ENCODE measurements around the gene ROPN1L.

Gene ROPN1L

DNA sequence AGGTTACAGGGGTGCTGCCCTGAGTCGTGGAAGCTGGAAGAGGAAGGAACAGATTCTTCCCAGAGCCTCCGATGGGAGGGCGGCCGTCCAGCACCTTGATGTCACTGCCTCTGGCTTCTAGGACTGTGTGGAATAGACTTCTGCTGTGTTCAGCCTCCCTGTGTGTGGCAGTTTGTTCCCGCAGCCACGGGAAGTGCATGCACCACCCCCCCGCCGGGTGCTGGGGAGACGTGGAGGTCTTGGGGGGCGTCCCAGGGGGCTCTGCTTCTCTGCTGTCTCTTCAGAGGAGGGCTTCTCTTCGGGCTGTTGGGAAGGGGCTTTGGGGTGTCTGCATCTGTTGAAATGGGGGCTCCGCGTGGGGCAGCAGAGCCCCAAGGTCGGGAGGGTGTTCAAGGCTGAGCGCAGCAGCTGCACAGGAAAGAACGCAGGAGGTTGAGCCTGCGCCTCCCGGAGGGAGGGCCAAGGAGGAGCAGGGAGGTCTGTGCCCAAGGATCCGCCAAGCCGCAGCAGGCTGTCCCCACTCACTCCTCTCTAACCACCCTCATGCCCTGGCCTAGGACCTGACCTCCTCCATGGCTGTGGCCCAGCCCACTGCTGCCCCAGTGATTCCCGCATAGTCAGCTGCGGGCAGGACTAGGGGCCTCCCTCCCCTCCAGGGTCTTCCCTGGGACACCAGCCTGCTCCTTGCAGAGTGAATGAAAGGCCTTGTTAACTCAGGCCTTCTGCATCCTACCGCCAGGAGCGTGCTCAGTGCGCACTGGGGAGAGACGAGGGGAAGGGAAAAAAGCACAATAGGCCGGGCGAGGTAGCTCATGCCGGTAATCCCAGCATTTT, 45.0 kb downstream of the ROPN1L start:
- no peak for DNase-seq
- Histone ChIP-seq H3K4me3 (no peak overlapping the region), H3K27me3 (peaks cover 0 to 2% of the 10 kb centered on the region in 2 donors), H3K4me1 (peaks cover 0 to 14% (median 11%) of the 10 kb centered on the region in 4 donors), H3K27ac (no peak overlapping the region), H3K36me3 (no peaks in the 10 kb centered on the region), H3K9me3 (no peaks in the 10 kb centered on the region)
- TF ChIP-seq CTCF (IDR thresholded peaks at IDR 0.05) = no peak
- intact Hi-C loops (cut with DNase I; ENCODE audit: low total_unique reads) = no loop called here

DNA sequence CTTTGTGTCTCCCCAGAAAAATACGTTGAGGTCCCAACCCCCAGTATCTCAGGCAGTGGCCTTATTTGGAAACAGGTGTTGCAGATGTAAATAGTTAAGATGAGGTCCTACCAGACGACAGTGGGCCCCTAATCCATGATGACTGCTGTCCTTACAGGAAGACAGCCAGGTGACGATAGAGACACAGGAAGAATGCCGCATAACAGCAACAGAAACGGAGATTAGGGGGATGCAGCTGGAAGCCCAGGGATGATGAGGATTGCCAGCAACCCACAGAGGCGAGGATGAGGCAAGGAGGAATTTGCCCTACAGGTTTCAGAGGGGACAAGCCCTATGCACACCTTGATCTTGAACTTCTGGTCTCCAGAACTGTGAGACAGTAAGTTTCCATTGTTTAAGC, 46.5 kb downstream of the ROPN1L start:
- no peak for DNase-seq
- H3K36me3 ChIP-seq = no peaks in the 10 kb centered on the region
- H3K4me3 ChIP-seq = no peak overlapping the region
- no peak for TF ChIP-seq CTCF (IDR thresholded peaks at IDR 0.05)
- no peaks in the 10 kb centered on the region for H3K27me3 ChIP-seq
- peaks cover 0 to 14% (median 11%) of the 10 kb centered on the region in 4 donors for H3K4me1 ChIP-seq
- no peaks in the 10 kb centered on the region for H3K9me3 ChIP-seq
- H3K27ac ChIP-seq = no peak overlapping the region
- intact Hi-C loops (cut with DNase I; ENCODE audit: low total_unique reads) = no loop called here

GRCh38 chr5:10489810-10490426, 48.2 kb downstream of the ROPN1L start:
- no peaks in the 10 kb centered on the region for H3K36me3 ChIP-seq
- no peak for TF ChIP-seq CTCF (IDR thresholded peaks at IDR 0.05)
- H3K4me1 ChIP-seq = peaks cover 0 to 12% (median 10%) of the 10 kb centered on the region in 4 donors
- no peaks in the 10 kb centered on the region for H3K27me3 ChIP-seq
- DNase-seq = no peak
- no peak overlapping the region for H3K4me3 ChIP-seq
- intact Hi-C loops (cut with DNase I; ENCODE audit: low total_unique reads) = no loop called here
- H3K9me3 ChIP-seq = no peaks in the 10 kb centered on the region
- no peak overlapping the region for H3K27ac ChIP-seq

DNA sequence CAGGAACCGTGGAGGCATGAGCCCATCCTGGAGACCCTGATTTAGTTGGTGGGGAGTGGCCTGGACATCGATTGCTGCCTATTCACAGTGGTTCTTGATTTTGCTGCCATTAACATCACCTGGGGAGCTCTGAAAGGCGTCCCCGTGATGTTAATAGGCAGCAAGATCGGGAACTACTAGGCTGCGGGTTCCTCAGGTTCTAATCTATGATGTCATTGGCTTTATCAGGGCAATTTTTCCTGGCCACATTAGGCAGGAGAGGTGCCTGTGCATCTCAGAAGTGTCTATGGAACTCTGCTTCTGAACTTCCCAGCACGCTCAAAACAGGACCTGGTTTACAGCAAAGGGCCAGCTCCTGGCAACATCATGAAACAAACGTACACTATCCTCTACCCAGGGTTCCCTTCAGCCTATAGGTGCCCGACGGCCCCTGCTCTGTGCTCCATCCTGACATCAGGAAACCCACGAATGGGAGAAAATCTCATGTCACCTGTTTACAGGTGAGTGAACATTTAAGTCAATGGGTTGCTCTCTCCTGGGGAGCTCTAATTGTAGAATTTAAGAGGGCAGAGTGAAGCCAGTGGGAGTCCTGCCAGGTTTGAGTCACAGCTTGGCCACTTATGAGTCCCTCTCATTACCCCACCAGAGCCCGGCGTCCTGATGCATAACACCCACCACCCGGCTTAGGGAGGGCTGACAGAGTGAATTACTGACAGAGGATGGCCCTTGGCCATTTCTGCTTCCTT, 49.4 kb downstream of the ROPN1L start:
- Histone ChIP-seq H3K4me1 (peaks cover 0 to under 1% (median 0%) of the 10 kb centered on the region in 4 donors), H3K36me3 (no peaks in the 10 kb centered on the region), H3K4me3 (no peak overlapping the region), H3K27me3 (no peaks in the 10 kb centered on the region), H3K9me3 (no peaks in the 10 kb centered on the region), H3K27ac (no peak overlapping the region)
- DNase-seq = no peak
- intact Hi-C loops (cut with DNase I; ENCODE audit: low total_unique reads) = no loop called here
- TF ChIP-seq CTCF (IDR thresholded peaks at IDR 0.05) = no peak

GRCh38 chr5:10491673-10492026, 50.0 kb downstream of the ROPN1L start:
- Histone ChIP-seq H3K36me3 (no peaks in the 10 kb centered on the region), H3K27ac (no peak overlapping the region), H3K4me1 (no peaks in the 10 kb centered on the region), H3K27me3 (no peaks in the 10 kb centered on the region), H3K9me3 (no peaks in the 10 kb centered on the region), H3K4me3 (no peak overlapping the region)
- DNase-seq = no peak
- TF ChIP-seq CTCF (IDR thresholded peaks at IDR 0.05) = no peak
- intact Hi-C loops (cut with DNase I; ENCODE audit: low total_unique reads) = no loop called here

All from tibial artery (tissue), 4 donors.